GM19468 (cell line): ENCODE data around the gene CUEDC2.

ENCODE experiments used
- ATAC-seq: cut with Tn5 transposase; IDR thresholded peaks from one replicate; pipeline ENCODE4 v1.9.1; 2021; ENCODE audit warnings: mild to moderate bottlenecking, moderate library complexity, moderate number of reproducible peaks; ENCODE audit not compliant: unreplicated experiment; ENCODE audit errors: extremely low read depth

CUEDC2 gene

DNA sequence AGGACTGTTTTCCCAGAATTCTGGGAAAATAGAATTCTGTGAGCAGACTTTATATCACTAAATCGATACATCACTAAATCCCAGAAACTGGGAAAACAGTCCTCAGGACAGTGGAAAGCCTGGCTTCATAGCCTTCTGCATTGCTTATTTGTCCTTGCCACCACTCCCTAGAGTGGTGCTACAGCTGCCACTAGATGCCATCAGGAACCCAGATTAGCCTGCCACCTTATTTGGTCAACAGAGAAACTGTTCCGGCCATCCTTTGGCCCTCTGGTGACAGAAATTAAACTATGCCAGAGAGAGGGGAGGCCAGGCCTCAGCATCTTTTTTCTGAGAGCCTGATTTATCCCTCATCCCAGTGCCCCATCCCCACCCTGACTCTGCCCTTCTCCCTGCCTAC lies 56.5 kb downstream of the CUEDC2 start:
- ATAC-seq, result no peak

DNA sequence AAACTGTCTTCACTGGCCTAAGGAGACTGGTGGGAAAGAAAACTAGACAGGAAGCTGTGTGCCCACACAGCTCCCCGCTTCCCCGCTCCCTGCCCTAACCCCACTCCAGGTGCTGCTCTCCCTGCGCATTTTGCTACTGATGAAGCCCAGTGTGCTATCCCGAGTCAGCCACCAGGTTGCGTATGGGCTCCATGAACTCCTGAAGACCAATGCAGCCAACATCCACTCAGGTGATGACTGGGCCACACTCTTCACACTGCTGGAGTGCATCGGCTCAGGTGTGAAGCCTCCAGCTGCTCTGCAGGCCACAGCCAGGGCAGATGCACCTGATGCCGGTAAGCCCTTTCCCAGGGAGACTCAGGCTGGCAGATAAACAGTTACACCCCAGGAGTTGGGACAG lies 57.1 kb downstream of the CUEDC2 start:
- ATAC-seq, result no peak
